T-helper 2 cell treated with Interferon-gamma antibody and Interleukin-4, amounts not matched to agents 5 μg/mL and 100 μg/mL, for 36 hours (primary cell): ENCODE data around the gene MARK3.

Experiments
- DNase-seq: peaks from one replicate; pipeline ENCODE4 v3.0.0; 2021; ENCODE audit warnings: low spot score
- H3K27ac Mint-ChIP-seq: one replicate; pipeline ENCODE4 v1.8.0; 2021; ENCODE audit warnings: mild to moderate bottlenecking, mixed read lengths
- H3K27me3 Mint-ChIP-seq: one replicate; pipeline ENCODE4 v1.8.0; 2021; ENCODE audit warnings: low read depth, mixed read lengths
- H3K36me3 Mint-ChIP-seq: one replicate; pipeline ENCODE4 v1.8.0; 2021; ENCODE audit warnings: low read depth, mixed read lengths
- H3K4me1 Mint-ChIP-seq: one replicate; pipeline ENCODE4 v1.8.0; 2021; ENCODE audit warnings: low read depth, mixed read lengths
- H3K4me3 Mint-ChIP-seq: one replicate; pipeline ENCODE4 v1.8.0; 2022; ENCODE audit warnings: mild to moderate bottlenecking, moderate library complexity, mixed read lengths
- H3K9me3 Mint-ChIP-seq: one replicate; pipeline ENCODE4 v1.8.0; 2021; ENCODE audit warnings: mixed read lengths

MARK3 gene

DNA sequence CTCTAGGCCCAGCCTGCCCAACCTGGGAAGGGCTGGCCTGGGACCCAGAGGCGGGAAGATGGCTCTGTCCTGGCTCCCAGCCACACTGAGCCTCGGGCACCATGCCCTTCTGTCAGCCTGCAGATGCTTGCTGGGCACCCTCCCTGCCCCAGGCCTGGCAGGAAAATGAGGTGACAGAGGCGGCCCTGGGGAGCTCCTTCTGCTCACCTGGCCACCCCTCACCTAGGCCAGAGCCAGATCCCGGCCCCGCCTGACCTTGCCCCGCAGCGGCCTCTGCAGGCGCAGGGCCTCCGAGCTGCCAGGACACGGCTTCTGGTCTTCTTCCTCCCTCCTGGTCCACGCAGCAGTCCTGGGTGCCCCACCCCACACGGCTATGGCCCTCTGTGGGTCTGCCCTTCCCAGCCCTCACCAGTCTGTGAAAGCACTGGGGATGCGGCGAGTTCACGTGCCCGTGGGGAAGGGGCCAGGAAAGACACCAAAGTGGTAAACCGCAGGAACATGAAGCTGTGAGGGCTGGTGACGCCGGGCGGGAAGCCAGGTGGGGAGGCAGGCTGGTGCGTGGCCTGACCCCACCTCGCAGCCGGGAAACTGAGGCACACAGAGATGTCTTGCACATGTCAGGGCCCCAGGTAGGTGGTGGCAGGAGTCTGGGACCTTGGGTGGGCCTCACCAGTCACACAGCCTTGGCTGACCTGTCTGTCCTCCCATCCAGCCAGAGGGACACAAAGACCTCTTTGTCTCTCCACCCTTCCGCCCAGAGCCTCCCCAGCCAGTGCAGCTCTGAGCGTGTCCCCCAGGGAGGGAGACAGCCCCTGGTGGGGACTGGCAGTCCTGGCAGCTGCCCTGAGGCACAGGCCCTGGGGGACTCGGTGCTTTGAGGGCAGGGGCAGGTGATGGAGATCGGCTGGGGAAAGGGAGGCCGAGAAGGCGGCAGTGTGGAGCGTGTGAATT is 164.4 kb downstream of the MARK3 start:
- H3K27me3 Mint-ChIP-seq = no peaks in the 10 kb centered on the region
- no peaks in the 10 kb centered on the region for H3K36me3 Mint-ChIP-seq
- H3K4me3 Mint-ChIP-seq = no peak overlapping the region

GRCh38 chr14:103550451-103551337 is 165.5 kb downstream of the MARK3 start:
- H3K4me3 Mint-ChIP-seq = no peak overlapping the region
- H3K9me3 Mint-ChIP-seq = no peaks in the 10 kb centered on the region
- no peaks in the 10 kb centered on the region for H3K27me3 Mint-ChIP-seq
- no peaks in the 10 kb centered on the region for H3K4me1 Mint-ChIP-seq
- H3K36me3 Mint-ChIP-seq = no peaks in the 10 kb centered on the region
- H3K27ac Mint-ChIP-seq = no peak overlapping the region
- no peak for DNase-seq

More for the DNA sequence above, 164.4 kb downstream of the MARK3 start:
- no peak for DNase-seq
- no peaks in the 10 kb centered on the region for H3K9me3 Mint-ChIP-seq
- no peaks in the 10 kb centered on the region for H3K4me1 Mint-ChIP-seq
- no peak overlapping the region for H3K27ac Mint-ChIP-seq

GRCh38 chr14:103551338-103551762 is 166.1 kb downstream of the MARK3 start:
- H3K4me1 Mint-ChIP-seq = no peaks in the 10 kb centered on the region
- H3K9me3 Mint-ChIP-seq = no peaks in the 10 kb centered on the region
- H3K27ac Mint-ChIP-seq = no peak overlapping the region
- no peaks in the 10 kb centered on the region for H3K27me3 Mint-ChIP-seq
- DNase-seq = no peak
- H3K4me3 Mint-ChIP-seq = no peak overlapping the region
- H3K36me3 Mint-ChIP-seq = no peaks in the 10 kb centered on the region

GRCh38 chr14:103552011-103552845 is 167.0 kb downstream of the MARK3 start:
- DNase-seq = no peak
- no peak overlapping the region for H3K4me3 Mint-ChIP-seq
- H3K36me3 Mint-ChIP-seq = no peaks in the 10 kb centered on the region
- H3K27ac Mint-ChIP-seq = no peak overlapping the region
- H3K27me3 Mint-ChIP-seq = no peaks in the 10 kb centered on the region
- no peaks in the 10 kb centered on the region for H3K4me1 Mint-ChIP-seq
- no peaks in the 10 kb centered on the region for H3K9me3 Mint-ChIP-seq

DNA sequence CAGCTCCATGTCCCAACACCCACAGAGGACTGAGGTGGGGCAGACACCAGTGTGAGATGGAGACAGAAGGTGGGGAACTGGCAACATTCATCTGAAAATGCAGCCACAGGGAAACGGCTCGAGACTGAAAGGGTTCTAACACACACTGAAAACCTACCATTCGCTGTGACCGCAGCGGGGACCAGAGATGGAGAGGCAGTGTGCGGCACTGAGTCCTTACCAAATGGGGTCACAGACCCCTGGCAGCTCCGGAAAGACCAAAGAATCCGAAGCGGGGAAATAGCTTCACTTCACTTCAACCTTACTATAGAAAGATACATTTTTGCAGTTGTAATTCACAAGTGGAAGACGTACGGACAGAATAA is 167.6 kb downstream of the MARK3 start:
- H3K27ac Mint-ChIP-seq = no peak overlapping the region
- no peaks in the 10 kb centered on the region for H3K36me3 Mint-ChIP-seq
- no peak for DNase-seq
- no peaks in the 10 kb centered on the region for H3K4me1 Mint-ChIP-seq
- H3K27me3 Mint-ChIP-seq = no peaks in the 10 kb centered on the region
- H3K4me3 Mint-ChIP-seq = no peak overlapping the region
- no peaks in the 10 kb centered on the region for H3K9me3 Mint-ChIP-seq
